SU-DHL-6 (cell line): ENCODE data around the gene ALX4.

Source experiments
- H2AFZ ChIP-seq: fragments of 200-600 bp; sonication (generic); 2 replicates; pipeline ENCODE4 v1.6.1; 2014; ENCODE audit warnings: low read depth, mild to moderate bottlenecking, moderate library complexity, mixed read lengths, antibody characterized with exemption, low read length; ENCODE audit not compliant: severe bottlenecking
- H3F3A ChIP-seq: fragments of 200-600 bp; shearing (Covaris generic); 2 replicates; pipeline ENCODE4 v1.6.0; 2016; ENCODE audit warnings: antibody characterized with exemption, mild to moderate bottlenecking; ENCODE audit not compliant: insufficient read depth
- H3K27ac ChIP-seq: fragments of 200-600 bp; sonication (generic); 2 replicates; pipeline ENCODE4 v1.5.1; 2016; ENCODE audit warnings: low read depth, mild to moderate bottlenecking, low read length, moderate library complexity, mixed read lengths
- H3K27me3 ChIP-seq: fragments of 200-600 bp; sonication (generic), shearing (Covaris generic); 2 replicates; pipeline ENCODE4 v1.6.0; 2014; ENCODE audit warnings: mild to moderate bottlenecking, low read length
- H3K36me3 ChIP-seq: fragments of 200-600 bp; sonication (generic); 2 replicates; pipeline ENCODE4 v1.6.1; 2014; ENCODE audit warnings: mild to moderate bottlenecking, low read length, mixed read lengths
- H3K4me2 ChIP-seq: fragments of 300-600, 200-600 bp; shearing (Covaris generic), sonication (generic); 2 replicates; pipeline ENCODE4 v1.6.0; 2014; ENCODE audit warnings: low read length, low read depth, mild to moderate bottlenecking; ENCODE audit not compliant: poor library complexity, severe bottlenecking
- H3K4me3 ChIP-seq: fragments of 200-600 bp; sonication (generic); 2 replicates; pipeline ENCODE4 v1.5.1; 2014; ENCODE audit warnings: antibody characterized with exemption, low read length, mild to moderate bottlenecking, mixed read lengths; ENCODE audit not compliant: insufficient read depth, poor library complexity, severe bottlenecking
- H3K79me2 ChIP-seq: fragments of 200-600 bp; sonication (generic); 2 replicates; pipeline ENCODE4 v1.6.1; 2014; ENCODE audit warnings: mild to moderate bottlenecking, low read length, moderate library complexity; ENCODE audit not compliant: insufficient read depth
- H3K9ac ChIP-seq: fragments of 200-600 bp; sonication (generic); 2 replicates; pipeline ENCODE4 v1.7.0; 2014; ENCODE audit warnings: mild to moderate bottlenecking, low read length
- H3K9me2 ChIP-seq: fragments of 200-600 bp; sonication (generic); replicated peaks from 2 replicates; pipeline ENCODE4 v1.6.1; 2014; ENCODE audit warnings: low read length; ENCODE audit not compliant: insufficient read depth
- H3K9me3 ChIP-seq: fragments of 200-600 bp; sonication (generic); 2 replicates; pipeline ENCODE4 v1.6.1; 2014; ENCODE audit warnings: low read length, mixed read lengths; ENCODE audit not compliant: insufficient read depth
- H4K20me1 ChIP-seq: fragments of 200-600 bp; sonication (generic); 2 replicates; pipeline ENCODE4 v1.6.1; 2014; ENCODE audit warnings: low read depth, mild to moderate bottlenecking, antibody characterized with exemption, low read length, moderate library complexity, mixed read lengths
- EZH2phosphoT487 ChIP-seq: fragments of 200-600 bp; sonication (generic), shearing (Covaris generic); conservative IDR thresholded peaks from 2 replicates; pipeline ENCODE4 v1.6.1; 2018; ENCODE audit warnings: mild to moderate bottlenecking, antibody characterized with exemption, low read length, moderate library complexity, mixed read lengths
- TF ChIP-seq, protein P1 (sequence below): fragments of 200-600 bp; sonication (generic); IDR thresholded peaks from one replicate; pipeline ENCODE4 v1.5.1; 2017; ENCODE audit warnings: antibody characterized with exemption, mild to moderate bottlenecking, low read length, moderate library complexity; ENCODE audit not compliant: insufficient read depth, poor library complexity, severe bottlenecking

The ALX4 gene

DNA sequence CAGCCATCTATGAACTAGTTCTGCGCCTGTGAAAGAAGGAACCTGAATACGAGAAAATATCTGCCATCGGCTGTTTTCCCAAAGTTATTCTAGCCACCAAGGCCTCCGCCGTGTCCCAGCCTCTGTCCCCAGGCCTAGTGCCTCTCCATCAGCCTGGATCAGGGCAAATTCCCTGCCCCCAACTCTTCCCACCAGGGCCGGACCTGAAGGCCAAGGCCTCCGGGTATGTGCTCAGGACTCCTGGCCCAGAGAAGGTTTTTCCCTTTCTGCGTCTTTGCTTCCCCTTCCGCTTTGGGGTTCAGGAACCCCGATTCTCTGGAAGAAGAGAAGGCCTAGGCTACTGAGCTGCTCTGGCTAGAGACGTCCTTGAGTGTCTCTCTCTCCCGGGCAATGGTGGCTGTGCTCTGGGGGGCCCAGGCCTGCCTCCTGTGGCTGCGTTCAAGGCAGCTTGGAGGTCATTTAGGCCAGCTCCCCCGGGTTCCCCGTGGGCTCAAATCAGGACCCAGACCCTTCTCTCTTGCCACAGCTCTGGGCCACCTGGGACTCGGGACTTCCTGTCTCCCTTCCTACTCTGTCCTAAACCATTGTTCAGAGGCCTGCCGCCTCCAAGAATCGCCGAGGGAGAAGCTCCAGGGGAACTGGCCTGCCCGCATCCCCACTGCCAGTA lies 1.6 kb downstream of the ALX4 start:
- Histone ChIP-seq H4K20me1 (no peaks in the 10 kb centered on the region), H3K4me3 (no peak overlapping the region), H3K27me3 (no peaks in the 10 kb centered on the region), H2AFZ (no peak overlapping the region), H3K36me3 (no peaks in the 10 kb centered on the region), H3K9me3 (no peaks in the 10 kb centered on the region), H3K9me2 (no peaks in the 10 kb centered on the region), H3K9ac (no peak overlapping the region), H3F3A (no peaks in the 10 kb centered on the region), H3K79me2 (no peaks in the 10 kb centered on the region), H3K4me2 (no peak overlapping the region), H3K27ac (no peak overlapping the region)
- no peak for TF ChIP-seq EZH2phosphoT487
- TF ChIP-seq, protein P1, sequence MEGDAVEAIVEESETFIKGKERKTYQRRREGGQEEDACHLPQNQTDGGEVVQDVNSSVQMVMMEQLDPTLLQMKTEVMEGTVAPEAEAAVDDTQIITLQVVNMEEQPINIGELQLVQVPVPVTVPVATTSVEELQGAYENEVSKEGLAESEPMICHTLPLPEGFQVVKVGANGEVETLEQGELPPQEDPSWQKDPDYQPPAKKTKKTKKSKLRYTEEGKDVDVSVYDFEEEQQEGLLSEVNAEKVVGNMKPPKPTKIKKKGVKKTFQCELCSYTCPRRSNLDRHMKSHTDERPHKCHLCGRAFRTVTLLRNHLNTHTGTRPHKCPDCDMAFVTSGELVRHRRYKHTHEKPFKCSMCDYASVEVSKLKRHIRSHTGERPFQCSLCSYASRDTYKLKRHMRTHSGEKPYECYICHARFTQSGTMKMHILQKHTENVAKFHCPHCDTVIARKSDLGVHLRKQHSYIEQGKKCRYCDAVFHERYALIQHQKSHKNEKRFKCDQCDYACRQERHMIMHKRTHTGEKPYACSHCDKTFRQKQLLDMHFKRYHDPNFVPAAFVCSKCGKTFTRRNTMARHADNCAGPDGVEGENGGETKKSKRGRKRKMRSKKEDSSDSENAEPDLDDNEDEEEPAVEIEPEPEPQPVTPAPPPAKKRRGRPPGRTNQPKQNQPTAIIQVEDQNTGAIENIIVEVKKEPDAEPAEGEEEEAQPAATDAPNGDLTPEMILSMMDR = no peak

DNA sequence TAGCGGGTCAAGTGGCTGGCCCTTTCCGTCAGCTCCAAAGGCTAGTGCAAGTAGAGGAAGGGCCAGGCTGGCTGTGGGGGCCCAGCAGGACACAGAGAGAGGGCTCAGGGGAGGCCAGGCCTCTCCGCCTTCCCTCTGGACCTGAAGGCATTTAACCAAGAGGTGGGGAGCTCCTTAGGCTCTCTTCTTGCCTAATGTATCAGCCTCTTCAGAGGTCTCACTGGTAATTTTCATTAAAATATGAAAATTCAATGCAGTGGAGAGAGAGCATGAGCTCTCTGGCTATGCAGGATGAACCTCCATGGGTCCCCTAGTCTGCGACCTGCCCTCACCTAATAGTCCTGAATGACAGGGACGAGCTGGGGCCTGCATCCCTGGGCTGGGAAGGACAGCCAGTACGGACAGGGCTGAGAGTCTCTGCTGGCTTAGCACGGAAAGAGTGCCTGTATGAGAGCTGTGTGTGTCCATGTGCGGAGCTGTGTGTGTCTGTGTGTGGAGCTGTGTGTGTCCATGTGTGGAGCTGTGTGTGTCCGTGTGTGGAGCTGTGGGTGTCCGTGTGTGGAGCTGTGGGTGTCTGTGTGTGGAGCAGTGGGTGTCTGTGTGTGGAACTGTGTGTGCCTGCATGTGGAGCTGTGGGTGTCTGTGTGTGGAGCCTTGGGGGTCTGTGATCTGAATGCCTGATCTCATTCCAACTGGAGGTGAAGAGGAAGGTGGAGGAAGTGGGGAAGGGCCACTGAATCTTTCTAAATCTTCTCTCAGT lies 2.4 kb downstream of the ALX4 start:
- no peak overlapping the region for H3K4me3 ChIP-seq
- H3K9ac ChIP-seq = no peak overlapping the region

DNA sequence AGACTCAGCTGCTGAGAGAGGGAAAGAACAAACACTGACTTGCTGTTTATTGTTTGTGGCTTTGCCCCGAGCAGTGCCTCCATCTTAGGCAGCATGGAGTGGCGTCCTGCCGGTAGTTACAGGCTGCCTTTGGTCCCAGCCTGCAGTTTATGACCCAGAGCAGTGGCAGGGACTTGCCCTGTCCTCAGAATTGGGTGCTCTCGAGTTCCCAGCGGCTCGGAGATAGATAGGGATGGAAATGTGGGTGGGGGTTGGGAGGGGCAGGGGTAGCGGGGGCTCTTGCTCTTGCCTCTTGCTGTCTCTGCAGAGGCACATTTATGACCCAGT lies 3.1 kb downstream of the ALX4 start:
- H3K9me2 ChIP-seq = no peaks in the 10 kb centered on the region
- no peak overlapping the region for H3K4me3 ChIP-seq
- H3K9ac ChIP-seq = no peak overlapping the region
- H3K4me2 ChIP-seq = no peak overlapping the region
- H4K20me1 ChIP-seq = no peaks in the 10 kb centered on the region
- TF ChIP-seq EZH2phosphoT487 = no peak
- TF ChIP-seq, protein P1 = no peak
- no peaks in the 10 kb centered on the region for H3K9me3 ChIP-seq
- no peak overlapping the region for H2AFZ ChIP-seq
- H3F3A ChIP-seq = no peaks in the 10 kb centered on the region
- no peaks in the 10 kb centered on the region for H3K79me2 ChIP-seq
- no peaks in the 10 kb centered on the region for H3K27me3 ChIP-seq
- no peaks in the 10 kb centered on the region for H3K36me3 ChIP-seq
- H3K27ac ChIP-seq = no peak overlapping the region

More for the DNA sequence above, 2.4 kb downstream of the ALX4 start:
- no peaks in the 10 kb centered on the region for H3K79me2 ChIP-seq
- no peaks in the 10 kb centered on the region for H3K9me2 ChIP-seq
- H3K27ac ChIP-seq = no peak overlapping the region
- no peaks in the 10 kb centered on the region for H3F3A ChIP-seq
- no peaks in the 10 kb centered on the region for H3K36me3 ChIP-seq
- TF ChIP-seq EZH2phosphoT487 = no peak
- TF ChIP-seq, protein P1 = no peak
- H3K4me2 ChIP-seq = no peak overlapping the region
- no peaks in the 10 kb centered on the region for H3K9me3 ChIP-seq
- no peaks in the 10 kb centered on the region for H3K27me3 ChIP-seq
- no peak overlapping the region for H2AFZ ChIP-seq
- no peaks in the 10 kb centered on the region for H4K20me1 ChIP-seq
